CD8-positive, alpha-beta memory T cell (primary cell): ENCODE measurements around the gene CAPN15. TPM values are rescaled to one million over a fixed set of nuclear protein-coding genes. Genes with fewer than 3 reads are reported as not detected.

Source experiments
- CTCF ChIA-PET: fragments of 350-600 bp; sonication (Branson Sonifier 250); formaldehyde crosslinking; loops from one replicate; lab custom pipeline; 2021; ENCODE audit warnings: antibody characterized with exemption; lab: Charles Lee
- POLR2A ChIA-PET: fragments of 350-600 bp; sonication (Branson Sonifier 250); formaldehyde crosslinking; loops from one replicate; lab custom pipeline; 2021; ENCODE audit warnings: antibody characterized with exemption; lab: Charles Lee
- DNase-seq, 5 donors: peaks; one replicate each; pipeline versions ENCODE4 v3.0.0 to v3.0.0-alpha.2; 2020 to 2022; ENCODE audit warnings: mixed read lengths in 1 of 5
- H3K27ac ChIP-seq: one replicate; pipeline ENCODE4 v1.7.0; 2013; ENCODE audit warnings: low read depth, mild to moderate bottlenecking, low read length, moderate library complexity
- H3K27me3 ChIP-seq: 2 replicates; pipeline ENCODE4 v1.7.0; 2013; ENCODE audit warnings: low read length, mild to moderate bottlenecking; ENCODE audit not compliant: insufficient read depth, poor library complexity, severe bottlenecking
- H3K36me3 ChIP-seq: 2 replicates; pipeline ENCODE4 v1.7.0; 2013; ENCODE audit warnings: mild to moderate bottlenecking, low read length, moderate library complexity; ENCODE audit not compliant: insufficient read depth
- H3K4me1 ChIP-seq: 2 replicates; pipeline ENCODE4 v1.7.0; 2013; ENCODE audit warnings: mild to moderate bottlenecking, low read length, moderate library complexity; ENCODE audit not compliant: insufficient read depth
- H3K4me3 ChIP-seq: 2 replicates; pipeline ENCODE4 v1.7.0; 2013; ENCODE audit warnings: mild to moderate bottlenecking, low read length
- H3K9me3 ChIP-seq: 2 replicates; pipeline ENCODE4 v1.7.0; 2013; ENCODE audit warnings: mild to moderate bottlenecking, low read length
- H3K27ac Mint-ChIP-seq, 8 donors: one replicate each; pipeline ENCODE4 v1.8.0; 2020 to 2021; ENCODE audit warnings: mixed read lengths in 8 of 8, mild to moderate bottlenecking in 6 of 8, inconsistent platforms in 3 of 8, moderate library complexity in 3 of 8
- H3K27me3 Mint-ChIP-seq, 2 donors: one replicate each; pipeline ENCODE4 v1.8.0; 2020 to 2021; ENCODE audit warnings: mixed read lengths in 2 of 2, mild to moderate bottlenecking in 1 of 2, moderate library complexity in 1 of 2
- H3K36me3 Mint-ChIP-seq, 3 donors: one replicate each; pipeline ENCODE4 v1.8.0; 2020 to 2021; ENCODE audit warnings: mixed read lengths in 3 of 3, inconsistent platforms in 1 of 3, mild to moderate bottlenecking in 1 of 3
- H3K4me1 Mint-ChIP-seq, 3 donors: one replicate each; pipeline ENCODE4 v1.8.0; 2020 to 2021; ENCODE audit warnings: mixed read lengths in 3 of 3, inconsistent platforms in 1 of 3, mild to moderate bottlenecking in 1 of 3
- H3K4me3 Mint-ChIP-seq, 7 donors: one replicate each; pipeline ENCODE4 v1.8.0; 2020 to 2021; ENCODE audit warnings: mixed read lengths in 7 of 7, mild to moderate bottlenecking in 6 of 7, moderate library complexity in 4 of 7, inconsistent platforms in 2 of 7
- H3K9me3 Mint-ChIP-seq, 5 donors: one replicate each; pipeline ENCODE4 v1.8.0; 2020 to 2022; ENCODE audit warnings: mixed read lengths in 5 of 5, mild to moderate bottlenecking in 3 of 5, moderate library complexity in 2 of 5, inconsistent platforms in 1 of 5
- polyA plus RNA-seq: library from polyadenylated mRNA; unstranded; fragments of 300-500 nt; fragmentation: Illumina TruSeq; gene quantifications from one replicate; pipeline ENCODE4 v1.2.3, GENCODE V29; 2021
- total RNA-seq, 2 experiments: library from RNA; stranded (reverse); gene quantifications; one replicate each; pipeline ENCODE4 v1.2.3, GENCODE V29; 2021

CAPN15 gene
- total and polyA plus RNA-seq, 3 experiments from 2014 or later, result 15.5 to 98.6 (median 91.9) TPM

- no peaks in the 10 kb centered on the region for H3K36me3 ChIP-seq
- POLR2A ChIA-PET, result no interaction called here
These were observed 17.3 kb upstream of the CAPN15 start for GRCh38 chr16:510066-510825.

GRCh38 chr16:512802-513201 lies 14.7 kb upstream of the CAPN15 start:
- no peaks in the 10 kb centered on the region for H3K9me3 Mint-ChIP-seq
- Histone ChIP-seq H3K27ac (no peak overlapping the region), H3K9me3 (no peaks in the 10 kb centered on the region), H3K4me3 (no peak overlapping the region), H3K36me3 (no peaks in the 10 kb centered on the region), H3K27me3 (no peaks in the 10 kb centered on the region), H3K4me1 (no peaks in the 10 kb centered on the region)
- DNase-seq, result no peak
- H3K27me3 Mint-ChIP-seq, result no peaks in the 10 kb centered on the region
- no peaks in the 10 kb centered on the region for H3K4me1 Mint-ChIP-seq
- peaks cover 0 to 22% (median 2%) of the 10 kb centered on the region in 3 donors for H3K36me3 Mint-ChIP-seq
- no peak overlapping the region for H3K4me3 Mint-ChIP-seq
- ChIA-PET CTCF (no interaction called here), POLR2A (interaction anchor here (0.6 to 0.7 kb wide), 2 partner anchors 34 to 49 kb away, joined by 3 to 5 read pairs; no protein-coding TSS in a partner anchor)
- peak overlapping the region in 1 of 8 donors; percentile 78 for H3K27ac Mint-ChIP-seq

More at GRCh38 chr16:510066-510825, 17.3 kb upstream of the CAPN15 start:
- no peaks in the 10 kb centered on the region for H3K27me3 Mint-ChIP-seq
- peaks cover 0 to 22% (median 2%) of the 10 kb centered on the region in 3 donors for H3K36me3 Mint-ChIP-seq
- H3K4me3 Mint-ChIP-seq, result no peak overlapping the region
- no peak overlapping the region for H3K4me3 ChIP-seq
- H3K4me1 Mint-ChIP-seq, result no peaks in the 10 kb centered on the region
- H3K27me3 ChIP-seq, result no peaks in the 10 kb centered on the region
- H3K9me3 ChIP-seq, result no peaks in the 10 kb centered on the region
- no peak overlapping the region for H3K27ac ChIP-seq
- no peak overlapping the region for H3K27ac Mint-ChIP-seq
- CTCF ChIA-PET, result no interaction called here
- DNase-seq, result no peak
- no peaks in the 10 kb centered on the region for H3K9me3 Mint-ChIP-seq
- H3K4me1 ChIP-seq, result no peaks in the 10 kb centered on the region

- no peak overlapping the region for H3K27ac Mint-ChIP-seq
- no peaks in the 10 kb centered on the region for H3K4me1 ChIP-seq
- no peaks in the 10 kb centered on the region for H3K36me3 ChIP-seq
- ChIA-PET POLR2A (no interaction called here), CTCF (no interaction called here)
- no peaks in the 10 kb centered on the region for H3K9me3 ChIP-seq
- H3K27me3 ChIP-seq, result no peaks in the 10 kb centered on the region
- no peak overlapping the region for H3K4me3 Mint-ChIP-seq
- H3K4me1 Mint-ChIP-seq, result no peaks in the 10 kb centered on the region
- H3K4me3 ChIP-seq, result no peak overlapping the region
- no peaks in the 10 kb centered on the region for H3K9me3 Mint-ChIP-seq
- no peaks in the 10 kb centered on the region for H3K27me3 Mint-ChIP-seq
- DNase-seq, result no peak
- H3K36me3 Mint-ChIP-seq, result peaks cover 0 to 24% (median 2%) of the 10 kb centered on the region in 3 donors
- no peak overlapping the region for H3K27ac ChIP-seq
These were observed 13.6 kb upstream of the CAPN15 start for GRCh38 chr16:513950-514349.

GRCh38 chr16:515175-515938 lies 12.2 kb upstream of the CAPN15 start:
- H3K27ac Mint-ChIP-seq, result no peak overlapping the region
- ChIA-PET POLR2A (no interaction called here), CTCF (no interaction called here)
- H3K9me3 Mint-ChIP-seq, result no peaks in the 10 kb centered on the region
- no peaks in the 10 kb centered on the region for H3K27me3 Mint-ChIP-seq
- peaks cover 0 to 25% (median 2%) of the 10 kb centered on the region in 3 donors for H3K36me3 Mint-ChIP-seq
- Histone ChIP-seq H3K9me3 (no peaks in the 10 kb centered on the region), H3K36me3 (no peaks in the 10 kb centered on the region), H3K27me3 (no peaks in the 10 kb centered on the region), H3K4me3 (no peak overlapping the region), H3K4me1 (no peaks in the 10 kb centered on the region), H3K27ac (no peak overlapping the region)
- no peak overlapping the region for H3K4me3 Mint-ChIP-seq
- DNase-seq, result no peak
- no peaks in the 10 kb centered on the region for H3K4me1 Mint-ChIP-seq

GRCh38 chr16:515939-516226 lies 11.6 kb upstream of the CAPN15 start:
- peaks cover 0 to 25% (median 2%) of the 10 kb centered on the region in 3 donors for H3K36me3 Mint-ChIP-seq

GRCh38 chr16:516301-516700 lies 11.2 kb upstream of the CAPN15 start:
- Mint-ChIP-seq H3K27me3 (no peaks in the 10 kb centered on the region), H3K36me3 (peaks cover 0 to 25% (median 2%) of the 10 kb centered on the region in 3 donors), H3K27ac (no peak overlapping the region), H3K9me3 (no peaks in the 10 kb centered on the region), H3K4me3 (no peak overlapping the region), H3K4me1 (no peaks in the 10 kb centered on the region)
- DNase-seq, result no peak
- Histone ChIP-seq H3K27ac (no peak overlapping the region), H3K9me3 (no peaks in the 10 kb centered on the region), H3K4me1 (no peaks in the 10 kb centered on the region), H3K27me3 (no peaks in the 10 kb centered on the region), H3K36me3 (no peaks in the 10 kb centered on the region), H3K4me3 (no peak overlapping the region)
- CTCF ChIA-PET, result no interaction called here
- POLR2A ChIA-PET, result no interaction called here

More at GRCh38 chr16:515939-516226, 11.6 kb upstream of the CAPN15 start:
- no peak overlapping the region for H3K4me3 Mint-ChIP-seq
- Histone ChIP-seq H3K9me3 (no peaks in the 10 kb centered on the region), H3K4me3 (no peak overlapping the region), H3K27ac (no peak overlapping the region), H3K27me3 (no peaks in the 10 kb centered on the region), H3K36me3 (no peaks in the 10 kb centered on the region), H3K4me1 (no peaks in the 10 kb centered on the region)
- H3K27me3 Mint-ChIP-seq, result no peaks in the 10 kb centered on the region
- DNase-seq, result no peak
- ChIA-PET CTCF (no interaction called here), POLR2A (no interaction called here)
- no peak overlapping the region for H3K27ac Mint-ChIP-seq
- no peaks in the 10 kb centered on the region for H3K9me3 Mint-ChIP-seq
- no peaks in the 10 kb centered on the region for H3K4me1 Mint-ChIP-seq

GRCh38 chr16:518858-519257 lies 8.7 kb upstream of the CAPN15 start:
- H3K9me3 Mint-ChIP-seq, result no peaks in the 10 kb centered on the region
- H3K27me3 ChIP-seq, result no peaks in the 10 kb centered on the region
- no peak overlapping the region for H3K4me3 ChIP-seq
- ChIA-PET CTCF (interaction anchor here (1.0 kb wide), 1 partner anchor 8 kb away, joined by 3 read pairs; the partner anchor contains the start of gene CAPN15), POLR2A (no interaction called here)
- DNase-seq, result no peak
- peaks cover 0 to 2% (median 0%) of the 10 kb centered on the region in 3 donors for H3K4me1 Mint-ChIP-seq
- H3K27ac Mint-ChIP-seq, result no peak overlapping the region
- no peaks in the 10 kb centered on the region for H3K36me3 ChIP-seq
- H3K4me1 ChIP-seq, result no peaks in the 10 kb centered on the region
- H3K27me3 Mint-ChIP-seq, result peaks cover 0 to 1% of the 10 kb centered on the region in 2 donors
- H3K36me3 Mint-ChIP-seq, result peaks cover 0 to 20% (median 2%) of the 10 kb centered on the region in 3 donors
- no peaks in the 10 kb centered on the region for H3K9me3 ChIP-seq
- H3K4me3 Mint-ChIP-seq, result peak overlapping the region in 1 of 7 donors; percentile 42
- H3K27ac ChIP-seq, result no peak overlapping the region

- H3K4me1 Mint-ChIP-seq, result peaks cover 0 to 3% (median 2%) of the 10 kb centered on the region in 3 donors
- no peaks in the 10 kb centered on the region for H3K27me3 ChIP-seq
- H3K27me3 Mint-ChIP-seq, result peaks cover 0 to 1% of the 10 kb centered on the region in 2 donors
- H3K9me3 ChIP-seq, result no peaks in the 10 kb centered on the region
- ChIA-PET POLR2A (no interaction called here), CTCF (no interaction called here)
- H3K36me3 Mint-ChIP-seq, result peaks cover 0 to 18% (median 2%) of the 10 kb centered on the region in 3 donors
- no peaks in the 10 kb centered on the region for H3K36me3 ChIP-seq
- no peak overlapping the region for H3K4me3 Mint-ChIP-seq
- H3K4me3 ChIP-seq, result no peak overlapping the region
- no peak for DNase-seq
- peak overlapping the region in 1 of 8 donors; percentile 68 for H3K27ac Mint-ChIP-seq
- no peaks in the 10 kb centered on the region for H3K9me3 Mint-ChIP-seq
- H3K27ac ChIP-seq, result no peak overlapping the region
- no peaks in the 10 kb centered on the region for H3K4me1 ChIP-seq
These were observed 8.1 kb upstream of the CAPN15 start for GRCh38 chr16:519425-519824.
